Epidermal melanocyte (primary cell): ENCODE results near the gene TMEM107.
"Not testable (repeated sequence)": the region's sequence is repeated elsewhere in the genome, so short reads cannot be mapped to it uniquely, and the experiment has no call there.

Experiments used
- DNase-seq: peaks from one replicate; pipeline ENCODE4 v3.0.0; 2011; ENCODE audit warnings: low spot score; ENCODE audit not compliant: insufficient read length

The TMEM107 gene

GRCh38 chr17:8189711-8190477 is 13.7 kb upstream of the TMEM107 start, which contains the start of gene BORCS6:
BORCS6 (minus strand) TSS chr17:8190180; CDS start chr17:8190140, 40 bp downstream.
- DNase-seq, result peak; percentile 94

GRCh38 chr17:8189041-8189710 is 13.0 kb upstream of the TMEM107 start:
- DNase-seq, result no peak

- DNase-seq, result no peak
Measured at GRCh38 chr17:8188263-8188839, 12.2 kb upstream of the TMEM107 start.

- peak; percentile 85 for DNase-seq
Measured at GRCh38 chr17:8187517-8188262, 11.5 kb upstream of the TMEM107 start.

GRCh38 chr17:8186787-8187516 is 10.8 kb upstream of the TMEM107 start:
- DNase-seq, result peak; percentile 43

- DNase-seq, result peak; percentile 37
Measured at GRCh38 chr17:8186446-8186786, 10.2 kb upstream of the TMEM107 start.

- peak; percentile 52 for DNase-seq
Measured at GRCh38 chr17:8185582-8186445, 9.6 kb upstream of the TMEM107 start.

- no peak for DNase-seq
Measured at GRCh38 chr17:8176998-8177731, 985 bp upstream of the TMEM107 start.

- DNase-seq, result no peak
Measured at GRCh38 chr17:8175795-8176196, 384 bp downstream of the TMEM107 start.

- no peak for DNase-seq
Measured at GRCh38 chr17:8173871-8174322, 2.3 kb downstream of the TMEM107 start.

GRCh38 chr17:8173056-8173870 is 2.9 kb downstream of the TMEM107 start:
- peak; percentile 82 for DNase-seq

- not testable (repeated sequence) for DNase-seq
Measured at GRCh38 chr17:8170186-8170585, 6.0 kb downstream of the TMEM107 start.

- peak; percentile 66 for DNase-seq
Measured at GRCh38 chr17:8167526-8167925, 8.7 kb downstream of the TMEM107 start.

- DNase-seq, result no peak
Measured at GRCh38 chr17:8166731-8167130, 9.4 kb downstream of the TMEM107 start.

- DNase-seq, result no peak
Measured at GRCh38 chr17:8164815-8165131, 11.4 kb downstream of the TMEM107 start.

GRCh38 chr17:8163978-8164814 is 12.0 kb downstream of the TMEM107 start:
- no peak for DNase-seq
